ENCODE results near the gene SCAF11. TPM values are rescaled to one million over a fixed set of nuclear protein-coding genes. Genes with fewer than 3 reads are reported as not detected.

The SCAF11 gene
- total and polyA plus RNA-seq, 2 experiments from 2014 or later, result 49.7 to 123 TPM

GRCh38 chr12:45890276-45890675 is 100.1 kb downstream of the SCAF11 start:
- no peak for TF ChIP-seq EZH2phosphoT487 (IDR thresholded peaks at IDR 0.05; ENCODE audit: low read depth, severe bottlenecking, unreplicated experiment)
- TF ChIP-seq EZH2 (IDR thresholded peaks at IDR 0.05; ENCODE audit: borderline replicate concordance), result no peak
- peak; percentile 9 for TF ChIP-seq CTCF (IDR thresholded peaks at IDR 0.05; ENCODE audit: poor library complexity)
- H3K27me3 ChIP-seq, result no peaks in the 10 kb centered on the region
- no peaks in the 10 kb centered on the region for H3K4me1 ChIP-seq (ENCODE audit: insufficient read depth)
- no peak for DNase-seq (ENCODE audit: low spot score)
- H3K27ac ChIP-seq, result no peak overlapping the region
- H4K20me1 ChIP-seq (ENCODE audit: insufficient read depth, poor library complexity, severe bottlenecking), result no peaks in the 10 kb centered on the region
- no peak overlapping the region for H3K4me3 ChIP-seq
- 95% methylated on average over 2 of the region's 2 CpGs for WGBS (ENCODE audit: low lambda C conversion rate, missing lambda C conversion rate)
- H3K4me2 ChIP-seq, result no peak overlapping the region
- no peak overlapping the region for H2AFZ ChIP-seq
- H3K9me3 ChIP-seq (ENCODE audit: low read depth), result no peaks in the 10 kb centered on the region
- no peaks in the 10 kb centered on the region for H3K79me2 ChIP-seq
- no peaks in the 10 kb centered on the region for H3K9me2 ChIP-seq (replicated peaks; ENCODE audit: insufficient read depth)
- H3K36me3 ChIP-seq (replicated peaks; ENCODE audit: insufficient read depth, low read depth), result no peaks in the 10 kb centered on the region

- Histone ChIP-seq H3K9me3 (ENCODE audit: low read depth) (no peaks in the 10 kb centered on the region), H3K4me2 (no peak overlapping the region), H4K20me1 (ENCODE audit: insufficient read depth, poor library complexity, severe bottlenecking) (no peaks in the 10 kb centered on the region), H3K36me3 (replicated peaks; ENCODE audit: insufficient read depth, low read depth) (no peaks in the 10 kb centered on the region), H3K4me1 (ENCODE audit: insufficient read depth) (no peaks in the 10 kb centered on the region), H3K4me3 (no peak overlapping the region), H2AFZ (no peak overlapping the region), H3K79me2 (no peaks in the 10 kb centered on the region), H3K9me2 (replicated peaks; ENCODE audit: insufficient read depth) (no peaks in the 10 kb centered on the region), H3K27ac (no peak overlapping the region), H3K27me3 (no peaks in the 10 kb centered on the region)
- DNase-seq (ENCODE audit: low spot score), result no peak
- TF ChIP-seq CTCF (IDR thresholded peaks at IDR 0.05; ENCODE audit: poor library complexity) (no peak), EZH2 (IDR thresholded peaks at IDR 0.05; ENCODE audit: borderline replicate concordance) (no peak), EZH2phosphoT487 (IDR thresholded peaks at IDR 0.05; ENCODE audit: low read depth, severe bottlenecking, unreplicated experiment) (no peak)
- WGBS (ENCODE audit: low lambda C conversion rate, missing lambda C conversion rate), result 91% methylated on average over 5 of the region's 5 CpGs
Measured at GRCh38 chr12:45887544-45887943, 102.8 kb downstream of the SCAF11 start.

GRCh38 chr12:45886685-45887084 is 103.7 kb downstream of the SCAF11 start:
- Histone ChIP-seq H3K36me3 (replicated peaks; ENCODE audit: insufficient read depth, low read depth) (no peaks in the 10 kb centered on the region), H2AFZ (no peak overlapping the region), H3K4me3 (no peak overlapping the region), H3K4me1 (ENCODE audit: insufficient read depth) (no peaks in the 10 kb centered on the region), H3K27me3 (no peaks in the 10 kb centered on the region), H4K20me1 (ENCODE audit: insufficient read depth, poor library complexity, severe bottlenecking) (no peaks in the 10 kb centered on the region), H3K4me2 (no peak overlapping the region), H3K27ac (no peak overlapping the region), H3K9me3 (ENCODE audit: low read depth) (no peaks in the 10 kb centered on the region), H3K79me2 (no peaks in the 10 kb centered on the region), H3K9me2 (replicated peaks; ENCODE audit: insufficient read depth) (no peaks in the 10 kb centered on the region)
- WGBS (ENCODE audit: low lambda C conversion rate, missing lambda C conversion rate), result 94% methylated on average over 1 of the region's 1 CpG
- TF ChIP-seq CTCF (IDR thresholded peaks at IDR 0.05; ENCODE audit: poor library complexity) (no peak), EZH2phosphoT487 (IDR thresholded peaks at IDR 0.05; ENCODE audit: low read depth, severe bottlenecking, unreplicated experiment) (no peak), EZH2 (IDR thresholded peaks at IDR 0.05; ENCODE audit: borderline replicate concordance) (no peak)
- DNase-seq (ENCODE audit: low spot score), result no peak

GRCh38 chr12:45883187-45883586 is 107.2 kb downstream of the SCAF11 start:
- Histone ChIP-seq H3K9me3 (ENCODE audit: low read depth) (no peaks in the 10 kb centered on the region), H3K27ac (no peak overlapping the region), H3K9me2 (replicated peaks; ENCODE audit: insufficient read depth) (no peaks in the 10 kb centered on the region), H3K4me1 (ENCODE audit: insufficient read depth) (peaks cover 16% of the 10 kb centered on the region), H3K4me2 (no peak overlapping the region), H3K79me2 (no peaks in the 10 kb centered on the region), H3K36me3 (replicated peaks; ENCODE audit: insufficient read depth, low read depth) (no peaks in the 10 kb centered on the region), H4K20me1 (ENCODE audit: insufficient read depth, poor library complexity, severe bottlenecking) (no peaks in the 10 kb centered on the region), H3K27me3 (no peaks in the 10 kb centered on the region), H3K4me3 (no peak overlapping the region), H2AFZ (no peak overlapping the region)
- 100% methylated on average over 1 of the region's 1 CpG for WGBS (ENCODE audit: low lambda C conversion rate, missing lambda C conversion rate)
- no peak for TF ChIP-seq EZH2phosphoT487 (IDR thresholded peaks at IDR 0.05; ENCODE audit: low read depth, severe bottlenecking, unreplicated experiment)
- TF ChIP-seq CTCF (IDR thresholded peaks at IDR 0.05; ENCODE audit: poor library complexity), result no peak
- TF ChIP-seq EZH2 (IDR thresholded peaks at IDR 0.05; ENCODE audit: borderline replicate concordance), result no peak
- no peak for DNase-seq (ENCODE audit: low spot score)

Data from hepatocyte (in vitro differentiated cells).